HUES64 (cell line): Measurements from ENCODE around the gene HUNK.

Experiments
- H3K27ac ChIP-seq: 2 replicates; pipeline ENCODE4 v1.7.0; 2013; ENCODE audit warnings: low read depth, low read length, inconsistent platforms
- H3K27me3 ChIP-seq: 2 replicates; pipeline ENCODE4 v1.6.1; 2013; ENCODE audit warnings: mild to moderate bottlenecking, low read length; ENCODE audit not compliant: insufficient read depth
- H3K36me3 ChIP-seq: 2 replicates; pipeline ENCODE4 v1.6.1; 2013; ENCODE audit warnings: mild to moderate bottlenecking, low read length; ENCODE audit not compliant: insufficient read depth
- H3K4me1 ChIP-seq: 2 replicates; pipeline ENCODE4 v1.6.1; 2013; ENCODE audit warnings: mild to moderate bottlenecking, low read length, moderate library complexity; ENCODE audit not compliant: insufficient read depth
- H3K4me3 ChIP-seq: 2 replicates; pipeline ENCODE4 v1.5.1; 2013; ENCODE audit warnings: mild to moderate bottlenecking, low read length, moderate library complexity
- H3K9ac ChIP-seq: 2 replicates; pipeline ENCODE4 v1.6.1; 2013; ENCODE audit warnings: mild to moderate bottlenecking, low read depth, low read length
- H3K9me3 ChIP-seq: 2 replicates; pipeline ENCODE4 v1.6.1; 2013; ENCODE audit warnings: low read depth, low read length; ENCODE audit not compliant: insufficient read depth
- WGBS: fragments of 150-250, 120-280 bp; methylation state at CpG from one replicate; pipeline ENCODE4 v1.1.7; 2013; ENCODE audit warnings: missing lambda C conversion rate; 5-methylcytosine and 5-hydroxymethylcytosine counted together

The HUNK gene

GRCh38 chr21:31910074-31910470 lies 37.3 kb downstream of the HUNK start:
- peak overlapping the region; percentile 17; the same call in 1 of the 2 replicates for H3K4me3 ChIP-seq
- no peaks in the 10 kb centered on the region for H3K27me3 ChIP-seq
- H3K36me3 ChIP-seq, result no peaks in the 10 kb centered on the region
- H3K9ac ChIP-seq, result no peak overlapping the region
- H3K9me3 ChIP-seq, result no peaks in the 10 kb centered on the region
- WGBS, result 54% methylated on average over 2 of the region's 2 CpGs
- H3K4me1 ChIP-seq, result peaks cover 55% of the 10 kb centered on the region
- H3K27ac ChIP-seq, result peak overlapping the region; percentile 83; the same call in 1 of the 2 replicates

GRCh38 chr21:31911138-31911907 lies 38.5 kb downstream of the HUNK start:
- Histone ChIP-seq H3K4me1 (peaks cover 62% of the 10 kb centered on the region), H3K9me3 (no peaks in the 10 kb centered on the region), H3K36me3 (no peaks in the 10 kb centered on the region)

GRCh38 chr21:31912501-31912900 lies 39.7 kb downstream of the HUNK start:
- Histone ChIP-seq H3K4me3 (no peak overlapping the region), H3K27ac (no peak overlapping the region), H3K27me3 (no peaks in the 10 kb centered on the region), H3K4me1 (peaks cover 62% of the 10 kb centered on the region), H3K36me3 (no peaks in the 10 kb centered on the region), H3K9ac (no peak overlapping the region), H3K9me3 (no peaks in the 10 kb centered on the region)
- 90% methylated on average over 9 of the region's 9 CpGs for WGBS

More at GRCh38 chr21:31911138-31911907, 38.5 kb downstream of the HUNK start:
- Histone ChIP-seq H3K9ac (no peak overlapping the region), H3K4me3 (no peak overlapping the region), H3K27ac (no peak overlapping the region), H3K27me3 (no peaks in the 10 kb centered on the region)
- WGBS, result 86% methylated on average over 17 of the region's 17 CpGs

GRCh38 chr21:31913182-31913608 lies 40.4 kb downstream of the HUNK start:
- Histone ChIP-seq H3K9me3 (no peaks in the 10 kb centered on the region), H3K9ac (no peak overlapping the region), H3K4me1 (peaks cover 58% of the 10 kb centered on the region), H3K27me3 (no peaks in the 10 kb centered on the region), H3K36me3 (no peaks in the 10 kb centered on the region), H3K27ac (no peak overlapping the region), H3K4me3 (no peak overlapping the region)
- 84% methylated on average over 5 of the region's 5 CpGs for WGBS

GRCh38 chr21:31914472-31914871 lies 41.7 kb downstream of the HUNK start:
- no peak overlapping the region for H3K27ac ChIP-seq
- H3K9me3 ChIP-seq, result no peaks in the 10 kb centered on the region; the same call in 1 of the 2 replicates
- WGBS, result 83% methylated on average over 4 of the region's 4 CpGs
- no peaks in the 10 kb centered on the region for H3K36me3 ChIP-seq
- H3K4me1 ChIP-seq, result peaks cover 47% of the 10 kb centered on the region
- no peaks in the 10 kb centered on the region for H3K27me3 ChIP-seq
- H3K9ac ChIP-seq, result no peak overlapping the region
- H3K4me3 ChIP-seq, result no peak overlapping the region

GRCh38 chr21:31915566-31915965 lies 42.7 kb downstream of the HUNK start:
- no peaks in the 10 kb centered on the region; the same call in 1 of the 2 replicates for H3K9me3 ChIP-seq
- H3K27ac ChIP-seq, result no peak overlapping the region
- no peaks in the 10 kb centered on the region for H3K27me3 ChIP-seq
- H3K9ac ChIP-seq, result no peak overlapping the region
- H3K36me3 ChIP-seq, result no peaks in the 10 kb centered on the region
- no peak overlapping the region for H3K4me3 ChIP-seq
- H3K4me1 ChIP-seq, result peaks cover 38% of the 10 kb centered on the region
- WGBS, result 92% methylated on average over 3 of the region's 3 CpGs

GRCh38 chr21:31917108-31917507 lies 44.3 kb downstream of the HUNK start:
- Histone ChIP-seq H3K9ac (no peak overlapping the region), H3K9me3 (no peaks in the 10 kb centered on the region; the same call in 1 of the 2 replicates), H3K27ac (no peak overlapping the region), H3K36me3 (no peaks in the 10 kb centered on the region), H3K4me1 (peaks cover 23% of the 10 kb centered on the region), H3K4me3 (no peak overlapping the region), H3K27me3 (no peaks in the 10 kb centered on the region)
- WGBS, result 95% methylated on average over 6 of the region's 7 CpGs

- 94% methylated on average over 3 of the region's 3 CpGs for WGBS
Measured at GRCh38 chr21:31918250-31918775, 45.5 kb downstream of the HUNK start.

GRCh38 chr21:31920275-31920674 lies 47.5 kb downstream of the HUNK start:
- Histone ChIP-seq H3K27me3 (no peaks in the 10 kb centered on the region), H3K4me1 (peaks cover 5% of the 10 kb centered on the region; the same call in 1 of the 2 replicates), H3K9me3 (no peaks in the 10 kb centered on the region; the same call in 1 of the 2 replicates), H3K4me3 (no peak overlapping the region), H3K36me3 (peaks cover 2% of the 10 kb centered on the region; the same call in 1 of the 2 replicates), H3K9ac (no peak overlapping the region), H3K27ac (no peak overlapping the region)
- 100% methylated on average over 1 of the region's 1 CpG for WGBS

More at GRCh38 chr21:31918250-31918775, 45.5 kb downstream of the HUNK start:
- Histone ChIP-seq H3K9ac (no peak overlapping the region), H3K27ac (no peak overlapping the region), H3K9me3 (no peaks in the 10 kb centered on the region; the same call in 1 of the 2 replicates), H3K27me3 (no peaks in the 10 kb centered on the region), H3K4me3 (no peak overlapping the region), H3K4me1 (peaks cover 14% of the 10 kb centered on the region), H3K36me3 (no peaks in the 10 kb centered on the region)

- H3K36me3 ChIP-seq, result peaks cover 5% of the 10 kb centered on the region; the same call in 1 of the 2 replicates
- whole genome bisulfite sequencing, result 90% methylated on average over 4 of the region's 6 CpGs
- no peak overlapping the region for H3K4me3 ChIP-seq
- H3K27me3 ChIP-seq, result no peaks in the 10 kb centered on the region
- no peaks in the 10 kb centered on the region; the same call in 1 of the 2 replicates for H3K9me3 ChIP-seq
- H3K4me1 ChIP-seq, result no peaks in the 10 kb centered on the region
- H3K27ac ChIP-seq, result no peak overlapping the region
- no peak overlapping the region for H3K9ac ChIP-seq
Measured at GRCh38 chr21:31921079-31921478, 48.3 kb downstream of the HUNK start.

- 94% methylated on average over 10 of the region's 10 CpGs for WGBS
- H3K27me3 ChIP-seq, result no peaks in the 10 kb centered on the region
- H3K4me3 ChIP-seq, result no peak overlapping the region
- H3K36me3 ChIP-seq, result peaks cover 11% of the 10 kb centered on the region; the same call in 1 of the 2 replicates
- no peaks in the 10 kb centered on the region for H3K4me1 ChIP-seq
- no peak overlapping the region for H3K27ac ChIP-seq
- H3K9ac ChIP-seq, result no peak overlapping the region
- peaks cover 6% of the 10 kb centered on the region for H3K9me3 ChIP-seq
Measured at GRCh38 chr21:31922881-31923280, 50.1 kb downstream of the HUNK start.
